ENCODE data around the gene C1QBP. TPM values are rescaled to one million over a fixed set of nuclear protein-coding genes. Genes with fewer than 3 reads are reported as not detected.

C1QBP gene
- total RNA-seq, 6 experiments from 2014 or later, result 60.2 to 163 (median 67.6) TPM

DNA sequence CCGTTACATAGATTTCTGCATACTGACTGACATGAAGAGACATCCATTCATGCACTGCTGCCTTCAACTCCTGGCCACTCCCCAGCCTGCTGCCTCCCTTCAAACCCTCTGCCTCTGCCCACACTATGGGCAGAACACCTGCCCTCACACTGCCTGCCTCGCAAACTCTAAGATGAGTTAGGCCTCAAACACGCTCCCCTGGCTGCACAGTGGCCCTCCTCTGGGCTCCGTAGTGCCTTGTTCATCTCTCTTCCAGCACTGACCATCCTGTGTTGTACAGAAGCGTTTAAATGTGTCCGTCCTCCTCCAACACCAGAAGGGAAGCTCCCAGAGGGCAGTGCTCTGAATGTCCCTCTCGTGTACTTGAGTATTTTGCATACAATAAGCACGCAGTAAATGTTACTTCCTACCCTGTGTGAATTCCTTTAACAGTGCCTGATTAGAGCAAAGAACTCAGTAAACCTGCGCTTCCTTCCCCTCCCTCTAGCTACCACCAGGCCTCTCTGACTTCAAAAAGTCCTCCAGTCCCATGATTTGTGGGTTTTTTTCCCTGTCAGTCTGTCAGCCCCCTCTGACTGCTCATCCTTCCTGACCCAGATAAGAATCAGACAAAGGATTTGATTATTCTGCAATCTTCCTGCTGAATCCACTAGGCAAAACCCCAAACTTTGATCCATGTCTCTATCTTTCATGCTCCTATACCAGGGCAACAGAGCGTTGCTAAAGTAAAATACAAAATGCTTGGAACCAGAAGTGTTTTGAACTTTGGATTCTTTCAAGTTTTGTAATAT lies 26.0 kb upstream of the C1QBP start:
- Histone ChIP-seq H3K27me3 (no peaks in the 10 kb centered on the region), H3K36me3 (peaks cover 0 to 9% (median 1%) of the 10 kb centered on the region in 4 donors), H3K9me3 (no peaks in the 10 kb centered on the region), H3K4me3 (no peak overlapping the region), H3K27ac (peak overlapping the region in 1 of 3 donors; percentile 33), H3K4me1 (peaks cover 0 to 36% (median 17%) of the 10 kb centered on the region in 4 donors)
- no peak for DNase-seq
- TF ChIP-seq, protein P1, sequence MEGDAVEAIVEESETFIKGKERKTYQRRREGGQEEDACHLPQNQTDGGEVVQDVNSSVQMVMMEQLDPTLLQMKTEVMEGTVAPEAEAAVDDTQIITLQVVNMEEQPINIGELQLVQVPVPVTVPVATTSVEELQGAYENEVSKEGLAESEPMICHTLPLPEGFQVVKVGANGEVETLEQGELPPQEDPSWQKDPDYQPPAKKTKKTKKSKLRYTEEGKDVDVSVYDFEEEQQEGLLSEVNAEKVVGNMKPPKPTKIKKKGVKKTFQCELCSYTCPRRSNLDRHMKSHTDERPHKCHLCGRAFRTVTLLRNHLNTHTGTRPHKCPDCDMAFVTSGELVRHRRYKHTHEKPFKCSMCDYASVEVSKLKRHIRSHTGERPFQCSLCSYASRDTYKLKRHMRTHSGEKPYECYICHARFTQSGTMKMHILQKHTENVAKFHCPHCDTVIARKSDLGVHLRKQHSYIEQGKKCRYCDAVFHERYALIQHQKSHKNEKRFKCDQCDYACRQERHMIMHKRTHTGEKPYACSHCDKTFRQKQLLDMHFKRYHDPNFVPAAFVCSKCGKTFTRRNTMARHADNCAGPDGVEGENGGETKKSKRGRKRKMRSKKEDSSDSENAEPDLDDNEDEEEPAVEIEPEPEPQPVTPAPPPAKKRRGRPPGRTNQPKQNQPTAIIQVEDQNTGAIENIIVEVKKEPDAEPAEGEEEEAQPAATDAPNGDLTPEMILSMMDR (IDR thresholded peaks at IDR 0.05), result no peak
- no peak for TF ChIP-seq POLR2A (IDR thresholded peaks at IDR 0.05)
- peak; percentile 8 to 50 (median 15) for ATAC-seq
- intact Hi-C loops (cut with DNase I), result no loop called here
- 66% methylated on average over 10 of the region's 10 CpGs for WGBS (ENCODE audit: insufficient coverage, low coverage, low lambda C conversion rate, missing lambda C conversion rate)

DNA sequence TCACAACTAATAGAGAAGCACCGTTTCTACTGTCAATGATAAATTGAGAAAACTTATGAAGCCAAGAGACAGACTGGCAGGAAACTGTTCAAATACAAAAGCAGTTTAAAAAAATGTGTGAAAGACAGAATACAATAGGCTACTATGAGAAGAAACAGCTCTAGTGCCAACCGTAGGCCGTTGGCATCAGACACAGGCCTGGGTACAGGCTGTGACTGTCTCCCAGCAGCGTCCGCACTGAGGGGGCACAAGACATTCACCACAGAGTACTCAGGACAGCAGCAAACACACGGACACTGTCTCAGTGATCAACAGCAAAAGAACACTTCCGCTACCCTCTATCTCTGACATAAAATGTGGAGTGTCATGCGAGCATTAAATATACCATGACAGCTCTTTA lies 7.8 kb upstream of the C1QBP start:
- no peaks in the 10 kb centered on the region for H3K9me3 ChIP-seq
- 85% methylated on average over 5 of the region's 8 CpGs for WGBS (ENCODE audit: insufficient coverage, low coverage, low lambda C conversion rate, missing lambda C conversion rate)
- intact Hi-C loops (cut with DNase I), result no loop called here

DNA sequence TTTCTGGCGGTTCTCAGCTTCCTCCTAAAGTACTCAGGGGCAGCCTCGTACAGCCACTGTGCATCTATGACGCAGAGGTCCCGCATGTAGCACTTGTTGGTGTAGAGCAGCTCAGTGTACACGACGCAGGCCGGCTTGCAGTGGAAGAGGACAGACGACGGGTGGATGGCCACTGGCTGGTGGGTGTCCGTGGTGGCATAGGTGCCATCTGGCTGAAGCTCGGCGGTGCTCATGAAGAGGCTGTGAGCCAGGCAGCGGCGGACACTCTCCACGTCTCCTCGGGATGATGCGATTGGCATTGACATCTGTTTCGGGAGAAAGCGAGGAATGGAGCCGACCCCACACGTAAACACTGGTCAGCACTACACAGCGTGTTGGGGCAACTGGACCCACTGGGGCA lies 5.3 kb upstream of the C1QBP start:
- intact Hi-C loops (cut with DNase I), result no loop called here
- peaks cover 0 to 53% (median 12%) of the 10 kb centered on the region in 4 donors for H3K36me3 ChIP-seq

More for the DNA sequence above, 7.8 kb upstream of the C1QBP start:
- DNase-seq (no peak), ATAC-seq (no peak)
- Histone ChIP-seq H3K27me3 (no peaks in the 10 kb centered on the region), H3K27ac (no peak overlapping the region), H3K4me1 (no peaks in the 10 kb centered on the region), H3K36me3 (peaks cover 0 to 69% (median 18%) of the 10 kb centered on the region in 4 donors), H3K4me3 (no peak overlapping the region)
- TF ChIP-seq, protein P1 (IDR thresholded peaks at IDR 0.05), result no peak
- TF ChIP-seq POLR2A (IDR thresholded peaks at IDR 0.05), result no peak

DNA sequence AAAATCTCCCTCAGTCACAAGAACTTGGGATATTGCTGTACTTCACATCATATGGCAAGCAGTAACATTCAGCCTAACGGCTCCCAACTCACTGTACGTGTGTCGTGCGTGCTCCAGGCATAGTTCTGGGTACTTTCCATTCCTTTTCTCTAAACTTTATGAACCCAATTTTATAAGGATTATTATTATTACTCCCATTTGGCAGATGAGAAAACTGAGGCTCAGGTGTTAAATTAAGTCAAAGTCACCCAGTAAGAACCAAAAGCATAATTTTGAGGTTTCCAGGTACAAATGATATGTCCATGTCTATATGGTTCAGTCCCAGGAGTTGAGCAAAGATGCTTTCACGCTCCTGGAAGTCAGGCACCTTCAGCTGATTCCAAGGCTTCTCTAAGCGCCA lies 4.8 kb upstream of the C1QBP start:
- TF ChIP-seq, protein P1 (IDR thresholded peaks at IDR 0.05), result no peak
- no peak for TF ChIP-seq POLR2A (IDR thresholded peaks at IDR 0.05)
- intact Hi-C loops (cut with DNase I), result no loop called here
- Histone ChIP-seq H3K4me3 (no peak overlapping the region), H3K27me3 (no peaks in the 10 kb centered on the region), H3K27ac (no peak overlapping the region), H3K9me3 (no peaks in the 10 kb centered on the region), H3K36me3 (peaks cover 0 to 49% (median 12%) of the 10 kb centered on the region in 4 donors), H3K4me1 (peaks cover 0 to 5% (median 0%) of the 10 kb centered on the region in 4 donors)
- DNase-seq, result no peak
- WGBS (ENCODE audit: insufficient coverage, low coverage, low lambda C conversion rate, missing lambda C conversion rate), result 96% methylated on average over 5 of the region's 6 CpGs
- no peak for ATAC-seq

More for the DNA sequence above, 5.3 kb upstream of the C1QBP start:
- Histone ChIP-seq H3K4me3 (no peak overlapping the region), H3K9me3 (no peaks in the 10 kb centered on the region), H3K4me1 (peaks cover 0 to 4% (median 0%) of the 10 kb centered on the region in 4 donors), H3K27ac (no peak overlapping the region), H3K27me3 (no peaks in the 10 kb centered on the region)
- DNase-seq, result no peak
- TF ChIP-seq POLR2A (IDR thresholded peaks at IDR 0.05), result no peak
- TF ChIP-seq, protein P1 (IDR thresholded peaks at IDR 0.05), result no peak
- 99% methylated on average over 13 of the region's 22 CpGs for WGBS (ENCODE audit: insufficient coverage, low coverage, low lambda C conversion rate, missing lambda C conversion rate)
- ATAC-seq, result no peak
